IMR-90 (cell line): Measurements from ENCODE around the gene MRPL10. TPM values are rescaled to one million over a fixed set of nuclear protein-coding genes. Genes with fewer than 3 reads are reported as not detected.

Experiments used
- ATAC-seq: fragments of 200-7000 bp; cut with Tn5 transposase; 2 replicates; pipeline ENCODE4 v1.9.1; 2020; ENCODE audit warnings: low read depth, mild to moderate bottlenecking, moderate library complexity
- BruUV-seq: library from RNA; stranded (reverse); fragments of 400-500 nt; replicated peaks from 2 replicates; lab custom pipeline; 2021; lab: Mats Ljungman, UMichigan
- CTCF ChIA-PET: fragments of 300-600 bp; formaldehyde crosslinking; extraction: SDS; loops from one replicate; lab custom pipeline; 2021; ENCODE audit warnings: antibody characterized with exemption; lab: Yijun Ruan, JAX
- POLR2A ChIA-PET: fragments of 300-600 bp; sonication (Branson Sonifier 250); formaldehyde crosslinking; loops from one replicate; lab custom pipeline; 2022; ENCODE audit warnings: antibody characterized with exemption; ENCODE audit not compliant: unreplicated experiment; lab: Charles Lee
- DNase-seq: peaks from one replicate; pipeline ENCODE4 v3.0.0; 2013
- H2AFZ ChIP-seq: replicated peaks from 2 replicates; pipeline ENCODE3; 2013; ENCODE audit warnings: low read length, mild to moderate bottlenecking; ENCODE audit not compliant: poor library complexity
- H2AK5ac ChIP-seq: 2 replicates; pipeline ENCODE4 v1.6.1; 2013; ENCODE audit warnings: low read depth, low read length, inconsistent platforms
- H2AK9ac ChIP-seq: replicated peaks from 2 replicates; pipeline ENCODE3; 2013; ENCODE audit warnings: mild to moderate bottlenecking, low read depth, low read length, moderate library complexity; ENCODE audit not compliant: poor library complexity
- H2BK120ac ChIP-seq: 2 replicates; pipeline ENCODE4 v1.6.1; 2013; ENCODE audit warnings: low read depth, low read length, inconsistent platforms
- H2BK15ac ChIP-seq: 3 replicates; pipeline ENCODE4 v1.6.1; 2013; ENCODE audit warnings: low read depth, low read length, inconsistent platforms
- H2BK20ac ChIP-seq: 2 replicates; pipeline ENCODE4 v1.6.1; 2013; ENCODE audit warnings: low read depth, mild to moderate bottlenecking, inconsistent platforms, low read length, moderate library complexity
- H2BK5ac ChIP-seq: 2 replicates; pipeline ENCODE4 v1.6.1; 2013; ENCODE audit warnings: mild to moderate bottlenecking, low read depth, low read length, inconsistent platforms; ENCODE audit not compliant: poor library complexity, severe bottlenecking
- H3K14ac ChIP-seq: replicated peaks from 2 replicates; pipeline ENCODE4 v1.6.1; 2013; ENCODE audit warnings: low read depth, low read length, inconsistent platforms
- H3K18ac ChIP-seq: 2 replicates; pipeline ENCODE4 v1.6.1; 2013; ENCODE audit warnings: low read depth, low read length, control low read depth
- H3K23ac ChIP-seq: 2 replicates; pipeline ENCODE4 v1.6.1; 2013; ENCODE audit warnings: low read depth, low read length, inconsistent platforms
- H3K27ac ChIP-seq: 2 replicates; pipeline ENCODE4 v1.5.1; 2013; ENCODE audit warnings: mild to moderate bottlenecking, control low read depth, low read length; ENCODE audit not compliant: insufficient read depth
- H3K27me3 ChIP-seq: 2 replicates; pipeline ENCODE4 v1.6.1; 2013; ENCODE audit warnings: low read length; ENCODE audit not compliant: control insufficient read depth, insufficient read depth
- H3K36me3 ChIP-seq: 2 replicates; pipeline ENCODE4 v1.6.1; 2013; ENCODE audit warnings: low read length, mixed read lengths; ENCODE audit not compliant: control insufficient read depth, insufficient read depth
- H3K4ac ChIP-seq: 2 replicates; pipeline ENCODE4 v1.6.1; 2013; ENCODE audit warnings: low read depth, low read length, inconsistent platforms
- H3K4me1 ChIP-seq: 2 replicates; pipeline ENCODE4 v1.6.1; 2013; ENCODE audit warnings: low read length, mixed read lengths; ENCODE audit not compliant: control insufficient read depth, insufficient read depth
- H3K4me2 ChIP-seq: 2 replicates; pipeline ENCODE4 v1.6.1; 2013; ENCODE audit warnings: low read depth, mild to moderate bottlenecking, control low read depth, low read length, moderate library complexity
- H3K4me3 ChIP-seq: 2 replicates; pipeline ENCODE4 v1.5.1; 2013; ENCODE audit warnings: low read depth, mild to moderate bottlenecking, control low read depth, low read length, moderate library complexity; ENCODE audit not compliant: insufficient read depth
- H3K56ac ChIP-seq: 2 replicates; pipeline ENCODE4 v1.6.1; 2013; ENCODE audit warnings: low read length, inconsistent platforms; ENCODE audit not compliant: insufficient read depth; ENCODE audit errors: extremely low read depth
- H3K79me1 ChIP-seq, 2 experiments: 2 replicates each; pipeline ENCODE4 v1.6.1; 2013; ENCODE audit warnings: low read length in 2 of 2, inconsistent platforms in 1 of 2, low read depth in 1 of 2
- H3K9ac ChIP-seq: 2 replicates; pipeline ENCODE4 v1.6.1; 2013; ENCODE audit warnings: low read depth, low read length, control low read depth
- H3K9me1 ChIP-seq: 2 replicates; pipeline ENCODE4 v1.6.1; 2013; ENCODE audit warnings: low read length, inconsistent platforms; ENCODE audit not compliant: insufficient read depth
- H3K9me3 ChIP-seq: 2 replicates; pipeline ENCODE4 v1.6.1; 2013; ENCODE audit warnings: low read length; ENCODE audit not compliant: control insufficient read depth, insufficient read depth
- H4K20me1 ChIP-seq: 2 replicates; pipeline ENCODE4 v1.6.1; 2013; ENCODE audit warnings: low read length, inconsistent platforms; ENCODE audit not compliant: insufficient read depth
- H4K5ac ChIP-seq: 2 replicates; pipeline ENCODE4 v1.6.1; 2013; ENCODE audit warnings: mild to moderate bottlenecking, low read depth, low read length, control low read depth
- H4K8ac ChIP-seq, 2 experiments: 2 replicates each; pipeline ENCODE4 v1.6.1; 2013; ENCODE audit warnings: low read depth in 2 of 2, low read length in 2 of 2, control low read depth in 1 of 2, inconsistent platforms in 1 of 2
- H4K91ac ChIP-seq: 2 replicates; pipeline ENCODE4 v1.6.1; 2013; ENCODE audit warnings: low read depth, low read length, inconsistent platforms; ENCODE audit not compliant: insufficient read depth
- BHLHE40 ChIP-seq: fragments of 150-350 bp; IDR thresholded peaks from 2 replicates; pipeline ENCODE4 v1.6.1; 2016; ENCODE audit warnings: mild to moderate bottlenecking, low read depth, low read length
- CEBPB ChIP-seq: IDR thresholded peaks from 2 replicates; pipeline ENCODE4 v1.6.1; 2012; ENCODE audit warnings: low read depth, low read length, improper control_type of control experiment
- CHD1 ChIP-seq: IDR thresholded peaks from 2 replicates; pipeline ENCODE4 v1.6.1; 2012; ENCODE audit warnings: low read depth, low read length, improper control_type of control experiment
- FOS ChIP-seq: fragments of 150-350 bp; IDR thresholded peaks from 2 replicates; pipeline ENCODE4 v1.6.1; 2016; ENCODE audit warnings: low read depth, low read length
- MAFK ChIP-seq: IDR thresholded peaks from 2 replicates; pipeline ENCODE4 v1.6.1; 2012; ENCODE audit warnings: low read depth, low read length, improper control_type of control experiment
- MAZ ChIP-seq: IDR thresholded peaks from 2 replicates; pipeline ENCODE4 v1.6.1; 2012; ENCODE audit warnings: low read depth, mild to moderate bottlenecking, low read length, improper control_type of control experiment, moderate library complexity, borderline replicate concordance
- MXI1 ChIP-seq: IDR thresholded peaks from 2 replicates; pipeline ENCODE4 v1.6.1; 2012; ENCODE audit warnings: low read depth, mild to moderate bottlenecking, low read length, moderate library complexity, borderline replicate concordance
- NFE2L2 ChIP-seq: fragments of 150-350 bp; IDR thresholded peaks from 2 replicates; pipeline ENCODE4 v1.6.1; 2016; ENCODE audit warnings: low read depth, mild to moderate bottlenecking, low read length
- RCOR1 ChIP-seq: IDR thresholded peaks from 2 replicates; pipeline ENCODE4 v1.6.1; 2012; ENCODE audit warnings: mild to moderate bottlenecking, low read length, improper control_type of control experiment; ENCODE audit not compliant: insufficient replicate concordance
- RFX5 ChIP-seq: IDR thresholded peaks from 2 replicates; pipeline ENCODE4 v1.8.0; 2012; ENCODE audit warnings: low read depth, mild to moderate bottlenecking, low read length, moderate library complexity
- SMC3 ChIP-seq: fragments of 150-350 bp; IDR thresholded peaks from 2 replicates; pipeline ENCODE4 v1.6.1; 2016; ENCODE audit warnings: low read depth, mild to moderate bottlenecking, antibody characterized with exemption, low read length, moderate library complexity
- WGBS, 2 experiments: methylation state at CpG; one replicate each; pipeline versions ENCODE4 v1.1.5 to v1.1.7; 2013; ENCODE audit warnings: missing lambda C conversion rate in 2 of 2; ENCODE audit not compliant: insufficient read length in 1 of 2; ENCODE audit errors: extremely low coverage in 2 of 2; 5-methylcytosine and 5-hydroxymethylcytosine counted together
- dilution Hi-C: fragments of 300-500 bp; cut with HindIII; formaldehyde crosslinking; loops from one replicate; pipeline ENCODE4 v1.14.3; 2018; ENCODE audit warnings: low sequenced_read_pairs; ENCODE audit not compliant: unreplicated experiment
- in situ Hi-C: fragments of 300-500 bp; cut with MboI; formaldehyde crosslinking; loops from 3 replicates; pipeline ENCODE4 v1.14.3; 2019; ENCODE audit warnings: low sequenced_read_pairs, inconsistent platforms, mixed read lengths
- intact Hi-C: fragments of 100-400 bp; cut with micrococcal nuclease; formaldehyde crosslinking; loops from 2 replicates; pipeline ENCODE4 v1.10.0; 2022
- polyA plus RNA-seq, 3 experiments: library from polyadenylated mRNA; depleted of rRNA; stranded (reverse); fragments of >200 nt; gene quantifications; 2 replicates each; pipeline ENCODE4 v1.2.3, GENCODE V29; 2012; ENCODE audit warnings: low replicate concordance in 1 of 3
- total RNA-seq: library from RNA; depleted of rRNA; stranded (reverse); fragments of >200 nt; gene quantifications from 2 replicates; pipeline ENCODE4 v1.2.3, GENCODE V29; 2012
- TF ChIP-seq, protein P1 (sequence below): fragments of 150-350 bp; IDR thresholded peaks from 2 replicates; pipeline ENCODE4 v1.6.1; 2017; ENCODE audit warnings: mild to moderate bottlenecking, antibody characterized with exemption, low read length, low read depth
- TF ChIP-seq, protein P2 (sequence below): fragments of 150-350 bp; IDR thresholded peaks from 2 replicates; pipeline ENCODE4 v1.6.1; 2016; ENCODE audit warnings: low read depth, mild to moderate bottlenecking, low read length, moderate library complexity, borderline replicate concordance

MRPL10 gene
- total and polyA plus RNA-seq, 2 of the 4 experiments (the other 2 are of a cell fraction), result 32.3 to 61.8 TPM

DNA sequence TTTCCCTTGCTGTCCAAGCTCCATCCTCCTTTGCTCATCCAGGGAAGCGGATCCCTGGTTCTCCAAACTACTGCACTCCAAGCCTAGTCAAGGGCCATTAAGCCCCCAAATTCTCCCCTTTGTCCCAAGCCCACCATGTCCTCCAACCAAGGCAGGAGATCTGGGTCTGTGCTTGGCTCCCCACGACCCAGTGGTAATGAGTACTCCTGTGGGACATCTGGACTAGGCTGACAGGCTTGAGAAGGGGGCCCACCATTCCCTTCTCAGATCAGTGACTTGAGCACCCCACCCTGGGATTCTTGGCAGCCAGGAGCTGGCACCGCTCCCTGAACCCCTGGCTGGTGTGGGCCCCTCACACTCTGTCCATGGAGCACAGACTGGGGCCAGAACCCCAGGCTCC lies 26.9 kb downstream of the MRPL10 start:
- H3K4me3 ChIP-seq, result no peak overlapping the region
- no peak overlapping the region for H3K4ac ChIP-seq
- H4K5ac ChIP-seq, result no peak overlapping the region
- no peak overlapping the region for H2BK15ac ChIP-seq
- no peak overlapping the region for H2AFZ ChIP-seq
- peaks cover 29% of the 10 kb centered on the region for H3K36me3 ChIP-seq
- CTCF ChIA-PET, result no interaction called here
- peaks cover 33% of the 10 kb centered on the region for H3K27me3 ChIP-seq
- no peaks in the 10 kb centered on the region for H3K9me1 ChIP-seq
- H4K91ac ChIP-seq, result no peak overlapping the region
- 65% methylated on average over 2 of the region's 3 CpGs; no CpG with 5 or more reads in 1 of the 2 experiments for WGBS, 2 experiments
- H2BK20ac ChIP-seq, result no peak overlapping the region
- in situ Hi-C loops (no loop called here), dilution Hi-C loops (no loop called here), intact Hi-C loops (no loop called here)
- H3K9me3 ChIP-seq, result no peaks in the 10 kb centered on the region
- no peak overlapping the region for H3K14ac ChIP-seq
- no peak overlapping the region for H2BK120ac ChIP-seq
- H3K79me1 ChIP-seq, result no peaks in the 10 kb centered on the region
- H3K4me2 ChIP-seq, result no peak overlapping the region
- H4K20me1 ChIP-seq, result peaks cover 6% of the 10 kb centered on the region
- no peak overlapping the region for H2BK5ac ChIP-seq
- no peak for DNase-seq
- no peak overlapping the region for H3K56ac ChIP-seq
- H2AK5ac ChIP-seq, result no peak overlapping the region
- no TSS peak for BruUV-seq
- H3K9ac ChIP-seq, result no peak overlapping the region
- POLR2A ChIA-PET, result interaction anchor here (0.5 kb wide), 1 partner anchor 128 kb away, joined by 5 read pairs; no protein-coding TSS in a partner anchor
- no peaks in the 10 kb centered on the region for H3K4me1 ChIP-seq
- H3K18ac ChIP-seq, result no peak overlapping the region
- no peak for ATAC-seq
- TF ChIP-seq FOS, result no peak
- TF ChIP-seq RFX5, result no peak
- no peak for TF ChIP-seq MAZ
- no peak for TF ChIP-seq SMC3
- TF ChIP-seq, protein P1, sequence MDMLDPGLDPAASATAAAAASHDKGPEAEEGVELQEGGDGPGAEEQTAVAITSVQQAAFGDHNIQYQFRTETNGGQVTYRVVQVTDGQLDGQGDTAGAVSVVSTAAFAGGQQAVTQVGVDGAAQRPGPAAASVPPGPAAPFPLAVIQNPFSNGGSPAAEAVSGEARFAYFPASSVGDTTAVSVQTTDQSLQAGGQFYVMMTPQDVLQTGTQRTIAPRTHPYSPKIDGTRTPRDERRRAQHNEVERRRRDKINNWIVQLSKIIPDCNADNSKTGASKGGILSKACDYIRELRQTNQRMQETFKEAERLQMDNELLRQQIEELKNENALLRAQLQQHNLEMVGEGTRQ, result no peak
- no peak for TF ChIP-seq MAFK
- TF ChIP-seq MXI1, result no peak
- TF ChIP-seq, protein P2, sequence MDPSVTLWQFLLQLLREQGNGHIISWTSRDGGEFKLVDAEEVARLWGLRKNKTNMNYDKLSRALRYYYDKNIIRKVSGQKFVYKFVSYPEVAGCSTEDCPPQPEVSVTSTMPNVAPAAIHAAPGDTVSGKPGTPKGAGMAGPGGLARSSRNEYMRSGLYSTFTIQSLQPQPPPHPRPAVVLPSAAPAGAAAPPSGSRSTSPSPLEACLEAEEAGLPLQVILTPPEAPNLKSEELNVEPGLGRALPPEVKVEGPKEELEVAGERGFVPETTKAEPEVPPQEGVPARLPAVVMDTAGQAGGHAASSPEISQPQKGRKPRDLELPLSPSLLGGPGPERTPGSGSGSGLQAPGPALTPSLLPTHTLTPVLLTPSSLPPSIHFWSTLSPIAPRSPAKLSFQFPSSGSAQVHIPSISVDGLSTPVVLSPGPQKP, result no peak
- TF ChIP-seq NFE2L2, result no peak
- TF ChIP-seq CHD1, result no peak
- no peak for TF ChIP-seq CEBPB
- no peak for TF ChIP-seq RCOR1
- TF ChIP-seq BHLHE40, result no peak
- H3K27ac ChIP-seq, result no peak overlapping the region
- no peak overlapping the region for H4K8ac ChIP-seq
- H2AK9ac ChIP-seq, result no peak overlapping the region
- H3K23ac ChIP-seq, result no peak overlapping the region
